Measurements from ENCODE around the gene SMARCC2.

SMARCC2 gene

DNA sequence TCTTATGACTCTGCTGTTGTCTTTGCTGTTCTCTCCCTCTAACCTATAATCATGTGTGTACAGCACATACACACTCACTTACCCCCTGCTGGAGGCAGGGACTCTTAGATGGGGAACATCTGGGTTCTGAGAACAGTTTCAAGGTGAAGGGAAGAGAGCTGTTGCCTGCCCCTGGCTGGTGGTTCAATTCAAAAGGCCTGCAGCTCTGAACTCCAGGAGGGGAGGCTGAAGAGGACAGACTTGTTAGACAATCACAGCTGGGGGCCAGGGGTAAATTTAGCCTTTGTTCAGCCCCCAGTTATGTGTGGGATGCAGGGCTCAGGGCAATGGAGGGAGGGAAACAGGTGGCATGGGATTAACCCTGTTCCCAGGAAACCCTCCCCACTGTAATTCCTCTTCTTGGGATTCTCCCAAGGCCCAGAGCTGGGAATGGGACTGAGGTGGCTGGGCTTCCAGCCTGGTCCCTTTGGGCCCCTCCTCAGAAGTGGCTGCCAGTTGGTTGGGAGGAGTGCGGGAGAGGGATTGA is 35.0 kb downstream of the SMARCC2 start:
- no peak overlapping the region for H3K27ac ChIP-seq
- no peak for DNase-seq (ENCODE audit: low read depth, low spot score)

DNA sequence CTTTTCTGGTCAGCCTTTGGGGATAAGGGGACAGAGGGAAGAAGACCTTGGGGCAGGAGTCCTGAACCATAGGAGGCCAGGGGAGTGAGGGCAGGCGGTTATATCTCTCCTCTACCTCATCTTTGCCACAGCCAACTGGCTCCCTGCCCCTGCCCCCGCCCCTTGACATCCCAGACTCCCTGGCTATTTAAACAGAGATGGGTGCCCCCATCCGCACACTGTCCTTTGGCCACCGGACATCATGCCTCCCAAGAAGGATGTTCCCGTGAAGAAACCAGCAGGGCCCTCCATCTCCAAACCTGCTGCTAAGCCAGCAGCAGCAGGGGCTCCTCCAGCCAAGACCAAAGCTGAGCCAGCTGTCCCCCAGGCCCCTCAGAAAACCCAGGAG is 35.6 kb downstream of the SMARCC2 start:
- DNase-seq (ENCODE audit: low read depth, low spot score), result no peak
- no peak overlapping the region for H3K27ac ChIP-seq

DNA sequence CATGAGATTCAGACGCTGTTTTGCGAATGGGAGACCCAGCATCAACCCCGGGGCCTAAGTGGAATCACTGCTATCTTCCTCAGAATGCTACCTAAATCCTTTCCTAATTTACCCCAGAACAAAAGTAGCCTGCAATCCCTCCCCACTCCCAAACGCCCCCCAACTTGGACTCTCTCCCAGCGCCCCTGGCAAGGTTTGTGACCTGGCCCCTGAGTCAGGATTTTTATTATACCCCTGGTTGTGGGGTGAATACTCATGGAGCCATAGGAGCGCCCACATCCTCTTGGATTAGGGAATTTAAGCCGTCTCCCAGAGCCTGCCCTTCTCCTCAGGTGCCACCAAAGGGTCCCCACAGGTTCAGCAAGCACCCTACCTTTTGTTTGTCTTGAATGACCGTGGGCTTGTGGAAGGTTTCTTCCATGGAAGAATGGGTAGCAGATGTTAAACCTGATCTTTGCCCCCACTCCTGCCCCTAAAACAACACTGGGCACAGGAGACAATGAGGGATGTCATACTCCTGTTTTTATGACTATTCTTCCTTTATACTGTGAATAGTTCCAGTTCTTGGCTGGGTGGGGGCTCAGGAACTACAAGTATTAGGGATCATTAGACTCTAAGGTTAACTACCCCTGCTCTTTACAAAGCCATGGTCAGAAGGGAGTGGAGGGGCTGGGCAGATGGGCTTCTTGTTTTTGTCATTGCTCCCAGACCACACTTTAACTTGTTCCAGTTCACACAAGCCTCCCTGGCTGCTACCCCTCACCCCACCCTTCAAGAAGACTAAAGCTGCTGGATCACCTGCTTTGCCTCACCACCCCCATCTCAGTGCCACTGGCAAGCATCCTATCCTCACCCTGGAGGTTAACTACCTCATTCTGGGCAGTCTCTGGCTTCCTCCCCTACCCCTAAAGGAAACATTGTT is 36.3 kb downstream of the SMARCC2 start:
- DNase-seq (ENCODE audit: low read depth, low spot score), result no peak
- peak overlapping the region; percentile 86 for H3K27ac ChIP-seq

- H3K27ac ChIP-seq, result peak within 1 kb of the TSS; percentile 86
- DNase-seq (ENCODE audit: low read depth, low spot score), result peak; percentile 46
These were observed 37.0 kb downstream of the SMARCC2 start, which contains the start of gene MYL6B for GRCh38 chr12:56152132-56152755. TSS of gene MYL6B (plus strand) at chr12:56152587. CDS start at chr12:56153919, 1,332 bp downstream.

DNA sequence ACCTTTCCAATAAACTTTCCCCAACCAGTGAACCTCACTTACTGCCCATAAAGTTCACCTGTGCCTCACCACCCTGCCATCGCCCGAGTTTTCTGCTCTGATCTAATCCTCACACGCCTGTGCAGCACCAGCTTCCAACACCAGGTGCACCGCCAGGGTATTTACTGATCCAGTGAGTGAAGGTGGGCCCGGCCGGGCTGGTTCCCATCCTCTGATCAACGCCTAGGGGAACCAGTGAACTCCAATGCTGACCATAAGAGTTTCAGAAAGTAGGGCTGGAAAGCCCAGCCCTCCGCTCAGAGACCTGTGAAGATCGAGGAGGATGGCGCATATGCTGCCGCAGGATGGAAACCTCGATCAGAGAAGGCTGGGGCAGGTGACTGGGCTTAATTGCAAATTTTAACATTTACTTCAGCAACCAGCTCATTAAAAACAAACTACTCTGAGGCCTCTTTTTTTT is 37.6 kb downstream of the SMARCC2 start:
- DNase-seq (ENCODE audit: low read depth, low spot score), result no peak
- peak overlapping the region; percentile 86 for H3K27ac ChIP-seq

DNA sequence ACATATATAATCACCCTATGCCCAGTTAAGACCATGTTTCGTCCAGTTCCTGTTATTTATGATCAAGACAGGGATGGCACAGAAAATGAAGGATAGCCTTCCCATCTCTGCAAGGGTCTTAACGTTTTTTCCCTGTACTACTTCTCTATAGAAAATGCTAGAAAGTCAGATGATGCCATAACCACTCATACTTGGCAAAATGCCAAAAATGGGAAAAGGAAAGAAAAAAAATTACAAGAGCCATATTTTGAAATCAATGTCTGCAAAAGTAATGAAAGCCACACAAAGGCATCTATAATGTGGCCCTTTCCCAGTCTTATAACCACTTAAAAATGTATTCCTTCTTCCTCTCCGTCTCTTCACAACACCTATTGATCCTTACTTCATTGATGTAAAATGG is 38.7 kb downstream of the SMARCC2 start:
- H3K27ac ChIP-seq, result no peak overlapping the region
- no peak for DNase-seq (ENCODE audit: low read depth, low spot score)

DNA sequence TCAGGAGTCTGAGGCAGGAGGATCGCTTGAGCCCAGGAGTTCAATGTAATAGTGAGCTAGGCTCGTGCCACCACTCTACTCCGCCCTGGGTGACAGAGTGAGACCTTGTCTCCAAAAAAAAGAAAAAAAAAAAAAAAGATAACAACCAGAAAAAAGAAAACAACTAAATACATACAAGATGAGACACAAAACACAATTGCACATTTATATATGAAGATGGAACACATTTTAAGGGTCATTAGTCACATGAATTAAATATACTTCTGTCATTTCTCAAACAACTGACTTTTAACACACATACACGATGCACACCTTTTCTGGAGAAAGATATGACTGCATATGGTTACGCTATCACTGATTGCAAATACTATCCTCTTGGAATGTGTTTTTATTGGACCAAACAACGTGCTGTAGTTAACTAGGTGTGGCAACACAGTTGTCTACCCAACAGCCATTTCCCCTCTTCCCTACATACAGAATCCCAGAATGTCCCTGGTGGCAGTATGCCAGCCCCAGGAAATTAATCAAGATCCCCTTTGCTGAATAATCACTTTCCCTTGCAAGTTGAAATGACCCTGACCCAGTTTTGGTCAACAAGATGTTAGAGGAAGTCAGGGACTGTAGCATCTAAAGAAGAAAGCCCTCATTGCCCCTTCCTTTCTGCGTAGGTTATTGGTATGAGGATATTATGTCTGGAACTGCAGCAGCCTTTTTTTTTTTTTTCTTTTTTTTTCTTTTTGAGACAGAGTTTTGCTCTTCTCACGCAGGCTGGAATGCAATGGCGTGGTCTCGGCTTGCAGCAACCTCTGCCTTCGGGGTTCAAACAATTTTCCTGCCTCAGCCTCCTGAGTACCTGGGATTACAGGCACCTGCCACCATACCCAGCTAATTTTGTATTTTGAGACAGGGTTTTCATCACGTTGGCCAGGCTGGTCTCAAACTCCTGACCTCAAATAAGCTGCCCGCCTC is 42.5 kb downstream of the SMARCC2 start:
- DNase-seq (ENCODE audit: low read depth, low spot score), result no peak
- H3K27ac ChIP-seq, result no peak overlapping the region

DNA sequence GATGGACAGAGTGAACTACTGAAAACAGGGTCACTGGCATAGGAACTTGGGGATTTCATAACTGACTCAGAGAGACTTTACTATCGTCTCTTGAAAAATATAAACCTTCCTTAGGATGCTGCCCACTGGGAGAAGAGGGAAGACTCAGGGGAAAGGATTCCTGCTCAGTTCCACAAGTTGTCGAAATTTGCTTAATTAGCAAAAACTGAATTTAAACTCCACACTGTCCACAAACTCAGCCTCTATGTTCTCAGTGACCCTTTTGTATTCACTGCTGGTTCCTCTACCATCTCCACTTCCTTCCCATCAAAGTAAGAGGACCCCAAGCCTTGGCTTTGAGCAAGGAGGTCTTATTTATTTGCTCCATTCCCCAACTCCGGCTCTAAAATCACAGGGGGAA is 44.1 kb downstream of the SMARCC2 start:
- no peak overlapping the region for H3K27ac ChIP-seq
- DNase-seq (ENCODE audit: low read depth, low spot score), result no peak

GRCh38 chr12:56143870-56144269 is 45.4 kb downstream of the SMARCC2 start:
- H3K27ac ChIP-seq, result no peak overlapping the region

DNA sequence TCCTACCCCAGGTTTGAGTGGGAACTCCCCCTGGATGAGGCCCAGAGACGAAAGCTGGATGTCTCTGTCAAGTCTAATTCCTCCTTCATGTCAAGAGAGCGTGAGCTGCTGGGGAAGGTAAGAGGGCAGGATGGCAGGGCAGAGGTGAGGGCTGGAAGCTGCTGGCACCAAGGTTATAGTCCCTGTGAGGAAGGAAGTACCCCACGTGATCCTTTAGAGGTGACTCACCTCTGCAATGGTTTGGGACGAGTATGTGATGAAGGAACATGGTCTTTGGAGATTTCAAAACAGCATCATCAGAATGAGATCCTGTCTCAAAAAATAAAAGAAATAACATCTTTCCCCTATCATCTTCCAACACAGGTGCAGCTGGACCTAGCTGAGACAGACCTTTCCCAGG is 46.1 kb downstream of the SMARCC2 start:
- no peak overlapping the region for H3K27ac ChIP-seq
- DNase-seq (ENCODE audit: low read depth, low spot score), result no peak

More at GRCh38 chr12:56143870-56144269, 45.4 kb downstream of the SMARCC2 start:
- no peak for DNase-seq (ENCODE audit: low read depth, low spot score)

- no peak for DNase-seq (ENCODE audit: low read depth, low spot score)
- no peak overlapping the region for H3K27ac ChIP-seq
These were observed 47.1 kb downstream of the SMARCC2 start for GRCh38 chr12:56141946-56142784.

GRCh38 chr12:56137853-56138571 is 51.3 kb downstream of the SMARCC2 start:
- no peak for DNase-seq (ENCODE audit: low read depth, low spot score)
- H3K27ac ChIP-seq, result no peak overlapping the region

GRCh38 chr12:56134897-56135296 is 54.4 kb downstream of the SMARCC2 start:
- no peak for DNase-seq (ENCODE audit: low read depth, low spot score)
- H3K27ac ChIP-seq, result no peak overlapping the region

GRCh38 chr12:56130876-56131275 is 58.4 kb downstream of the SMARCC2 start:
- H3K27ac ChIP-seq, result no peak overlapping the region
- DNase-seq (ENCODE audit: low read depth, low spot score), result no peak

- no peak overlapping the region for H3K27ac ChIP-seq
- DNase-seq (ENCODE audit: low read depth, low spot score), result no peak
These were observed 59.3 kb downstream of the SMARCC2 start for GRCh38 chr12:56129942-56130495.

GRCh38 chr12:56129206-56129941 is 59.9 kb downstream of the SMARCC2 start:
- H3K27ac ChIP-seq, result peak overlapping the region; percentile 81
- no peak for DNase-seq (ENCODE audit: low read depth, low spot score)

DNA sequence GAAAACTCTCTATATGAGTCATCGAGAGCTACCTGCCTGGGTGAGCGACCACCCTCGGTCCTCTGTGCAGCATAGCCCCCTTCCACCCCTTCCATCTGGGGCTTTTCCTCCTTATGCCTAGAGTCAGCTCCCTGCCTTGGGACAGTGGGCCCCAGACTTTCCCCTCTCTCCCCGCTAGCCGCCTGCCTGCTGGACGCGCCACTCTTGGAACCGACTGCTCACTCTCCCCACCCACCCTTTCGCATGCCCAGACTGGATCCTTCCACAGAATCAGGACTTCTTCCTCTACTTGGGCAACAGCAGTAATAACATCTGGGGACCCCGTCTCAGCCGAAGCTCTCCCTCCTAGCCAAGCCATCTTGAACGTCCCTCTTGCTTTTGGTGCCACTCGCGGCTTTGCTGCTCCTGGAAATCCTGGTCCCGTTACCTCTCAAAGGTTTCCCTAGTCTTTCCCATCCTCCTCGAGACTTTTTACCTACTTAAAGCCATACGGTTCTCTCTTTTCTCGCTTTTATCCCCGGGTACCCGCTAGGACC is 60.5 kb downstream of the SMARCC2 start:
- no peak for DNase-seq (ENCODE audit: low read depth, low spot score)
- H3K27ac ChIP-seq, result peak overlapping the region; percentile 81

Measured in epithelial cell of prostate (primary cell).